HCT116 (cell line): Measurements from ENCODE around the gene STYK1. TPM values are rescaled to one million over a fixed set of nuclear protein-coding genes. Genes with fewer than 3 reads are reported as not detected.

Experiments
- ATAC-seq: fragments of 200-7000 bp; cut with Tn5 transposase; 2 replicates; pipeline ENCODE4 v1.9.1; 2020; ENCODE audit warnings: mild to moderate bottlenecking, moderate library complexity
- BruUV-seq: library from RNA; stranded (reverse); fragments of 400-500 nt; replicated peaks from 2 replicates; lab custom pipeline; 2021; lab: Mats Ljungman, UMichigan
- CTCF ChIA-PET: fragments of 300-600 bp; sonication (Branson Sonifier 250); formaldehyde crosslinking; loops from one replicate; lab custom pipeline; 2021; ENCODE audit warnings: antibody characterized with exemption; lab: Charles Lee
- POLR2A ChIA-PET: fragments of 300-600, 350-600 bp; sonication (Branson Sonifier 250); formaldehyde crosslinking; loops from one replicate; lab custom pipeline; 2021; ENCODE audit warnings: antibody characterized with exemption; lab: Charles Lee
- RAD21 ChIA-PET, 2 experiments: fragments of 300-600 bp; sonication (Branson Sonifier 250); formaldehyde crosslinking; loops; one replicate each; lab custom pipeline; 2023; ENCODE audit warnings: low total read pairs in 2 of 2; ENCODE audit not compliant: uncharacterized antibody in 2 of 2, unreplicated experiment in 2 of 2, low non-redundant PET in 1 of 2; lab: Charles Lee
- DNase-seq: peaks from one replicate; pipeline ENCODE4 v3.0.0-alpha.2; 2010; ENCODE audit warnings: low read depth, low spot score
- H2AFZ ChIP-seq: fragments of 200-600 bp; shearing (Covaris generic), sonication (generic); 2 replicates; pipeline ENCODE4 v1.6.1; 2017; ENCODE audit warnings: low read depth, mixed run types, mixed read lengths, antibody characterized with exemption, low read length; ENCODE audit not compliant: poor library complexity, severe bottlenecking
- H3K27ac ChIP-seq: 2 replicates; pipeline ENCODE4 v1.5.1; 2012; ENCODE audit warnings: low read depth, low read length
- H3K27me3 ChIP-seq: fragments of 200-600 bp; sonication (generic); 2 replicates; pipeline ENCODE4 v1.6.1; 2016; ENCODE audit warnings: mixed run types, low read length, mixed read lengths; ENCODE audit not compliant: insufficient read depth
- H3K36me3 ChIP-seq, 2 experiments: fragments of 200-500 bp in 1 of 2; fragments of 200-600 bp in 1 of 2; sonication (Bioruptor generic) in 1 of 2; sonication (generic) in 1 of 2; 2 replicates each; pipeline versions ENCODE4 v1.5.1 to v1.6.1; 2014 to 2016; ENCODE audit warnings: low read length in 2 of 2, inconsistent platforms in 1 of 2, mixed read lengths in 1 of 2, mixed run types in 1 of 2; ENCODE audit not compliant: insufficient read depth in 2 of 2, control insufficient read depth in 1 of 2
- H3K4me1 ChIP-seq, 2 experiments: fragments of 200-600 bp in 1 of 2; sonication (generic) in 1 of 2; 2 replicates each; pipeline versions ENCODE4 v1.5.1 to v1.6.1; 2012 to 2017; ENCODE audit warnings: low read length in 2 of 2, inconsistent platforms in 1 of 2, mild to moderate bottlenecking in 1 of 2, mixed read lengths in 1 of 2, mixed run types in 1 of 2, moderate library complexity in 1 of 2; ENCODE audit not compliant: insufficient read depth in 2 of 2, control insufficient read depth in 1 of 2
- H3K4me2 ChIP-seq: fragments of 200-600 bp; sonication (generic); 2 replicates; pipeline ENCODE4 v1.6.1; 2017; ENCODE audit warnings: mixed run types, low read length, mixed read lengths
- H3K4me3 ChIP-seq, 2 experiments: fragments of 200-600 bp in 1 of 2; sonication (generic) in 1 of 2; replicated peaks in 1 of 2; 2 replicates each; pipeline ENCODE4 v1.5.1; 2011 to 2016; ENCODE audit warnings: low read length in 2 of 2, control low read depth in 1 of 2, low read depth in 1 of 2, mild to moderate bottlenecking in 1 of 2, mixed read lengths in 1 of 2, mixed run types in 1 of 2
- H3K79me2 ChIP-seq: fragments of 200-600 bp; sonication (generic); 2 replicates; pipeline ENCODE4 v1.6.1; 2017; ENCODE audit warnings: mild to moderate bottlenecking, mixed run types, low read length, moderate library complexity, mixed read lengths; ENCODE audit not compliant: insufficient read depth
- H3K9ac ChIP-seq: fragments of 200-600 bp; sonication (generic); 2 replicates; pipeline ENCODE4 v1.6.1; 2016; ENCODE audit warnings: low read length, mixed read lengths
- H3K9me2 ChIP-seq: fragments of 200-600 bp; sonication (generic), shearing (Covaris generic); 2 replicates; pipeline ENCODE4 v1.6.1; 2017; ENCODE audit warnings: mixed run types, mild to moderate bottlenecking, moderate library complexity; ENCODE audit not compliant: insufficient read depth
- H3K9me3 ChIP-seq, 2 experiments: fragments of 200-500 bp in 1 of 2; fragments of 200-600 bp in 1 of 2; sonication (Bioruptor generic) in 1 of 2; sonication (generic) in 1 of 2; 2 replicates each; pipeline ENCODE4 v1.6.1; 2014 to 2017; ENCODE audit warnings: low read length in 2 of 2, mixed read lengths in 2 of 2, inconsistent platforms in 1 of 2, low read depth in 1 of 2, mild to moderate bottlenecking in 1 of 2, mixed run types in 1 of 2, moderate library complexity in 1 of 2; ENCODE audit not compliant: control insufficient read depth in 1 of 2, insufficient read depth in 1 of 2
- H4K20me1 ChIP-seq: fragments of 200-600 bp; sonication (generic), shearing (Covaris generic); 2 replicates; pipeline ENCODE4 v1.6.1; 2017; ENCODE audit warnings: mixed run types, mild to moderate bottlenecking, moderate library complexity; ENCODE audit not compliant: insufficient read depth
- ATF3 ChIP-seq: IDR thresholded peaks from 2 replicates; pipeline ENCODE4 v1.6.1; 2012
- CBX3 ChIP-seq: IDR thresholded peaks from 2 replicates; pipeline ENCODE4 v1.6.1; 2012; ENCODE audit warnings: low read depth
- CEBPB ChIP-seq: IDR thresholded peaks from 2 replicates; pipeline ENCODE4 v1.6.1; 2012; ENCODE audit warnings: low read depth
- EGR1 ChIP-seq: IDR thresholded peaks from 2 replicates; pipeline ENCODE4 v1.6.1; 2012; ENCODE audit warnings: low read depth
- ELF1 ChIP-seq: IDR thresholded peaks from 2 replicates; pipeline ENCODE4 v1.6.1; 2012; ENCODE audit warnings: low read depth, borderline replicate concordance
- EZH2phosphoT487 ChIP-seq: fragments of 200-600 bp; IDR thresholded peaks from 2 replicates; pipeline ENCODE4 v1.6.1; 2018; ENCODE audit warnings: antibody characterized with exemption, borderline replicate concordance
- FOSL1 ChIP-seq: IDR thresholded peaks from 2 replicates; pipeline ENCODE4 v1.6.1; 2012; ENCODE audit warnings: low read depth
- JUND ChIP-seq: IDR thresholded peaks from 2 replicates; pipeline ENCODE4 v1.6.1; 2012
- MAX ChIP-seq: IDR thresholded peaks from 2 replicates; pipeline ENCODE4 v1.6.1; 2012
- POLR2AphosphoS5 ChIP-seq: IDR thresholded peaks from 2 replicates; pipeline ENCODE4 v1.6.1; 2011; ENCODE audit warnings: mild to moderate bottlenecking, low read depth, low read length, moderate library complexity
- REST ChIP-seq: IDR thresholded peaks from 2 replicates; pipeline ENCODE4 v1.6.1; 2012; ENCODE audit warnings: low read depth
- SIN3A ChIP-seq: IDR thresholded peaks from 2 replicates; pipeline ENCODE4 v1.6.1; 2012; ENCODE audit warnings: low read depth
- SP1 ChIP-seq: IDR thresholded peaks from 2 replicates; pipeline ENCODE4 v1.6.1; 2012; ENCODE audit warnings: low read depth
- TCF7L2 ChIP-seq: IDR thresholded peaks from 2 replicates; pipeline ENCODE4 v1.7.0; 2011; ENCODE audit warnings: borderline replicate concordance, inconsistent platforms; ENCODE audit not compliant: insufficient read depth, insufficient read length; ENCODE audit errors: extremely low read depth
- YY1 ChIP-seq: IDR thresholded peaks from 2 replicates; pipeline ENCODE4 v1.6.1; 2011; ENCODE audit warnings: low read length, low read depth, moderate library complexity, mild to moderate bottlenecking; ENCODE audit not compliant: insufficient replicate concordance; ENCODE audit errors: extremely low read depth
- ZBTB33 ChIP-seq: IDR thresholded peaks from 2 replicates; pipeline ENCODE4 v1.6.1; 2011; ENCODE audit warnings: mild to moderate bottlenecking, low read length, moderate library complexity; ENCODE audit not compliant: insufficient replicate concordance; ENCODE audit errors: extremely low read depth
- ZNF274 ChIP-seq: fragments of 200-500 bp; sonication (Bioruptor generic); IDR thresholded peaks from 2 replicates; pipeline ENCODE4 v1.6.1; 2014; ENCODE audit warnings: mild to moderate bottlenecking, low read depth, low read length, inconsistent platforms
- intact Hi-C: fragments of 100-400 bp; cut with micrococcal nuclease; formaldehyde crosslinking; loops from 2 replicates; pipeline ENCODE4 v1.10.0; 2022
- total RNA-seq: library from RNA; stranded (reverse); gene quantifications from one replicate; pipeline ENCODE4 v1.2.1, GENCODE V29; 2021; ENCODE audit not compliant: unreplicated experiment

Gene STYK1
- total RNA-seq, 1 experiment from 2014 or later, result 4.4 TPM

- TF ChIP-seq JUND, result peak; percentile 94
- 0 out of 2 replicates have a peak, but pooled peaks have one; percentile 31 for TF ChIP-seq EGR1
- no peak for TF ChIP-seq ZNF274
- TF ChIP-seq TCF7L2, result peak; percentile 55
- TF ChIP-seq ELF1, result no peak
- peak; percentile 65 for TF ChIP-seq MAX
- no peak for TF ChIP-seq ATF3
- TF ChIP-seq CEBPB, result no peak; the same call in 1 of the 2 replicates
- peak; percentile 46 for TF ChIP-seq ZBTB33
- TF ChIP-seq FOSL1, result peak; percentile 89
- peak; percentile 53; the same call in 1 of the 2 replicates for TF ChIP-seq CBX3
- TF ChIP-seq YY1, result peak; percentile 53
- peak; percentile 67 for TF ChIP-seq SIN3A
- TF ChIP-seq REST, result no peak
- TF ChIP-seq POLR2AphosphoS5, result peak; percentile 67
- no peak for TF ChIP-seq EZH2phosphoT487
- peak; percentile 82 for TF ChIP-seq SP1
- peaks cover 100% of the 10 kb centered on the region for H3K79me2 ChIP-seq
- intact Hi-C loops, result loop anchor here (2.0 kb wide), 1 partner anchor 504 kb away; the partner anchor contains the start of gene GABARAPL1
- peak overlapping the region; percentile 13 to 41; a peak in 3 of 4 replicates for H3K4me3 ChIP-seq
- H3K9ac ChIP-seq, result peak overlapping the region; percentile 48
- CTCF ChIA-PET, result interaction anchor here (3.0 kb wide), 1 partner anchor 33 kb away, joined by 12 read pairs; no protein-coding TSS in a partner anchor
- peak overlapping the region; percentile 68 for H3K27ac ChIP-seq
- peaks cover 54 to 63% of the 10 kb centered on the region in 2 experiments for H3K4me1 ChIP-seq
- no peak overlapping the region for H2AFZ ChIP-seq
- H3K9me2 ChIP-seq, result no peaks in the 10 kb centered on the region
- no peaks in the 10 kb centered on the region for H3K27me3 ChIP-seq
- H3K9me3 ChIP-seq, result no peaks in the 10 kb centered on the region
- TSS peak; percentile 95 for BruUV-seq
- peak overlapping the region; percentile 77 for H3K4me2 ChIP-seq
- peaks cover 36 to 53% of the 10 kb centered on the region in 2 experiments for H3K36me3 ChIP-seq
- peak; percentile 75 for DNase-seq
- H4K20me1 ChIP-seq, result peaks cover 37% of the 10 kb centered on the region; the same call in 1 of the 2 replicates
- RAD21 ChIA-PET, result no interaction called here
- POLR2A ChIA-PET, result interaction anchor here (1.0 kb wide), 1 partner anchor 35 kb away, joined by 3 read pairs; no protein-coding TSS in a partner anchor
- ATAC-seq, result peak; percentile 93
These were observed 43.0 kb upstream of the STYK1 start for GRCh38 chr12:10716704-10717315.
